K562 (cell line): ENCODE results near the gene DDRGK1. TPM values are rescaled to one million over a fixed set of nuclear protein-coding genes. Genes with fewer than 3 reads are reported as not detected.

Experiments used
- ATAC-seq: fragments of 200-7000 bp; cut with Tn5 transposase; 3 replicates; pipeline ENCODE4 v1.9.1; 2020; ENCODE audit warnings: moderate library complexity
- BruUV-seq: library from RNA; stranded (reverse); fragments of 400-500 nt; replicated peaks from 2 replicates; lab custom pipeline; 2021; lab: Mats Ljungman, UMichigan
- CTCF ChIA-PET: fragments of 300-600 bp; formaldehyde crosslinking; extraction: SDS; loops from one replicate; lab custom pipeline; 2021; ENCODE audit warnings: low intra/inter-chr PET ratio; lab: Yijun Ruan, JAX
- POLR2A ChIA-PET: fragments of 300-600, 350-650 bp; sonication (Branson Sonifier 250); formaldehyde crosslinking; extraction: SDS; loops from one replicate; lab custom pipeline; 2021; ENCODE audit warnings: antibody characterized with exemption, inconsistent platforms; lab: Yijun Ruan, JAX
- DNase-seq, 4 experiments: peaks; one replicate each; pipeline versions ENCODE4 v3.0.0 to v3.0.0-alpha.2; 2011 to 2018; ENCODE audit warnings: low spot score in 3 of 4, mixed read lengths in 3 of 4; ENCODE audit errors: extremely low read depth in 1 of 4
- FAIRE-seq: peaks from 2 replicates; lab custom pipeline; 2011; peaks lifted over from hg19 to GRCh38; lab: Jason Lieb, UNC
- H2AFZ ChIP-seq: 2 replicates; pipeline ENCODE4 v1.6.0; 2011; ENCODE audit warnings: low read depth, low read length, control low read depth, inconsistent platforms
- H3K27ac ChIP-seq: fragments of 200-600 bp; 3 replicates; pipeline ENCODE4 v1.8.0; 2011; ENCODE audit warnings: low read depth, mild to moderate bottlenecking, control low read depth, inconsistent platforms, low read length, moderate library complexity, mixed read lengths; ENCODE audit errors: extremely low read depth
- H3K27me3 ChIP-seq, 2 experiments: fragments of 300-600 bp in 1 of 2; 2 replicates in 1 of 2; 3 replicates in 1 of 2; pipeline versions ENCODE4 v1.6.0 to v1.8.0; 2011; ENCODE audit warnings: inconsistent platforms in 2 of 2, low read length in 2 of 2, mild to moderate bottlenecking in 1 of 2, mixed read lengths in 1 of 2, moderate library complexity in 1 of 2; ENCODE audit not compliant: control insufficient read depth in 2 of 2, insufficient read depth in 2 of 2
- H3K36me3 ChIP-seq: fragments of 300-600 bp; 3 replicates; pipeline ENCODE4 v1.8.0; 2011; ENCODE audit warnings: mild to moderate bottlenecking, low read length, inconsistent platforms; ENCODE audit not compliant: control insufficient read depth, insufficient read depth
- H3K4me1 ChIP-seq, 2 experiments: fragments of 200-600 bp in 1 of 2; replicated peaks in 1 of 2; 2 replicates in 1 of 2; 3 replicates in 1 of 2; pipeline versions ENCODE4 v1.5.1 to v1.8.0; 2011; ENCODE audit warnings: inconsistent platforms in 2 of 2, low read length in 2 of 2, mild to moderate bottlenecking in 1 of 2, mixed read lengths in 1 of 2, moderate library complexity in 1 of 2; ENCODE audit not compliant: control insufficient read depth in 2 of 2, insufficient read depth in 2 of 2
- H3K4me2 ChIP-seq: 2 replicates; pipeline ENCODE4 v1.6.1; 2011; ENCODE audit warnings: low read length, control low read depth, inconsistent platforms, mixed read lengths; ENCODE audit not compliant: insufficient read depth
- H3K4me3 ChIP-seq: fragments of 200-600 bp; sonication (generic), shearing (Covaris generic); 2 replicates; pipeline ENCODE4 v1.5.1; 2016; ENCODE audit warnings: control low read depth, inconsistent platforms
- H3K79me2 ChIP-seq: fragments of 200-600 bp; 3 replicates; pipeline ENCODE4 v1.8.0; 2011; ENCODE audit warnings: low read length, inconsistent platforms; ENCODE audit not compliant: control insufficient read depth, insufficient read depth
- H3K9ac ChIP-seq, 2 experiments: 2 replicates each; pipeline versions ENCODE4 v1.6.0 to v1.6.1; 2011; ENCODE audit warnings: low read depth in 2 of 2, low read length in 2 of 2, control low read depth in 1 of 2, inconsistent platforms in 1 of 2, mild to moderate bottlenecking in 1 of 2, mixed read lengths in 1 of 2; ENCODE audit not compliant: insufficient read depth in 1 of 2
- H3K9me1 ChIP-seq: one replicate; pipeline ENCODE4 v1.6.0; 2011; ENCODE audit warnings: inconsistent platforms, mild to moderate bottlenecking, low read length, moderate library complexity; ENCODE audit not compliant: control insufficient read depth, insufficient read depth
- H3K9me3 ChIP-seq: replicated peaks from 2 replicates; pipeline ENCODE4 v1.5.1; 2011; ENCODE audit warnings: low read depth, low read length, inconsistent platforms; ENCODE audit not compliant: control insufficient read depth, insufficient read depth
- H4K20me1 ChIP-seq: replicated peaks from 2 replicates; pipeline ENCODE4 v1.6.1; 2011; ENCODE audit warnings: low read length, inconsistent platforms, mixed read lengths; ENCODE audit not compliant: control insufficient read depth, insufficient read depth
- ILF3 ChIP-seq: fragments of 450-650 bp; IDR thresholded peaks from 2 replicates; pipeline ENCODE4 v1.6.1; 2018; ENCODE audit warnings: antibody characterized with exemption, mild to moderate bottlenecking, moderate library complexity, borderline replicate concordance
- JUN ChIP-seq, 2 experiments: sonication (generic) in 1 of 2; formaldehyde crosslinking in 1 of 2; IDR thresholded peaks; 2 replicates each; pipeline versions ENCODE4 v1.6.1 to v1.8.0; 2012 to 2022; ENCODE audit warnings: borderline replicate concordance in 2 of 2, mild to moderate bottlenecking in 2 of 2, improper control_type of control experiment in 1 of 2, low read depth in 1 of 2, low read length in 1 of 2, missing genetic modification reagents in 1 of 2
- NR1H2 ChIP-seq: sonication (generic); formaldehyde crosslinking; IDR thresholded peaks from 2 replicates; pipeline ENCODE4 v1.4.0; 2020; ENCODE audit warnings: mild to moderate bottlenecking, missing genetic modification reagents
- TEAD1 ChIP-seq, 2 experiments: fragments of 450-650 bp in 1 of 2; sonication (generic) in 1 of 2; formaldehyde crosslinking; IDR thresholded peaks; 2 replicates each; pipeline versions ENCODE4 v1.4.0 to v1.8.0; 2020 to 2022; ENCODE audit warnings: mild to moderate bottlenecking in 2 of 2, missing genetic modification reagents in 1 of 2
- TOE1 ChIP-seq, 2 experiments: fragments of 450-650 bp in 1 of 2; sonication (generic) in 1 of 2; formaldehyde crosslinking in 1 of 2; IDR thresholded peaks; 2 replicates each; pipeline versions ENCODE4 v1.7.1 to v1.8.0; 2016 to 2022; ENCODE audit warnings: borderline replicate concordance in 2 of 2, mild to moderate bottlenecking in 2 of 2, antibody characterized with exemption in 1 of 2, inconsistent platforms in 1 of 2, low read depth in 1 of 2, missing genetic modification reagents in 1 of 2, moderate library complexity in 1 of 2
- WGBS: fragments of 100-300 bp; shearing (Covaris generic); methylation state at CpG from one replicate; pipeline ENCODE4 v1.1.6; 2016; ENCODE audit warnings: low coverage, mixed read lengths; ENCODE audit not compliant: insufficient coverage; ENCODE audit errors: missing lambda C conversion rate; 5-methylcytosine and 5-hydroxymethylcytosine counted together
- in situ Hi-C: fragments of 300-500 bp; cut with MboI; formaldehyde crosslinking; loops from 4 replicates; pipeline ENCODE4 v1.15.0; 2018; ENCODE audit warnings: inconsistent platforms, mixed read lengths
- intact Hi-C: fragments of 100-400 bp; cut with micrococcal nuclease; formaldehyde crosslinking; loops from 2 replicates; pipeline ENCODE4 v1.14.2; 2022
- polyA plus RNA-seq, 8 experiments: library from polyadenylated mRNA; depleted of rRNA in 4 of 8; stranded (reverse) in 5 of 8; unstranded in 3 of 8; fragments of >200 nt; fragmentation: Nextera tagmentation in 2 of 8; fragmentation: Illumina TruSeq in 1 of 8; extraction: Ambion mirVana in 2 of 8; extraction: Trizol in 1 of 8; gene quantifications; 2 replicates each; pipeline versions ENCODE4 v1.2.1 to v1.2.3, GENCODE V29; 2011 to 2014; ENCODE audit warnings: inconsistent platforms in 1 of 8, missing spikeins in 1 of 8
- total RNA-seq, 7 experiments: library from RNA; depleted of rRNA in 6 of 7; stranded (reverse); fragments of >200 nt in 6 of 7; fragmentation: Illumina TruSeq in 2 of 7; extraction: Trizol in 2 of 7; gene quantifications; 2 replicates each; pipeline versions ENCODE4 v1.2.1 to v1.2.3, GENCODE V29; 2011 to 2021; ENCODE audit warnings: low replicate concordance in 1 of 7
- TF ChIP-seq, protein P1 (sequence below): fragments of 200-800 bp; sonication (Bioruptor generic); IDR thresholded peaks from 2 replicates; pipeline ENCODE4 v1.6.1; 2016; ENCODE audit warnings: missing genetic modification characterization, missing compliant biosample characterization
- TF ChIP-seq, protein P2 (sequence below), 2 experiments: fragments of 150-350 bp in 1 of 2; IDR thresholded peaks; 2 replicates each; pipeline ENCODE4 v1.6.1; 2012 to 2016; ENCODE audit warnings: low read depth in 2 of 2, low read length in 2 of 2, mild to moderate bottlenecking in 1 of 2, moderate library complexity in 1 of 2
- TF ChIP-seq, protein P3 (sequence below): fragments of 450-650 bp; formaldehyde crosslinking; IDR thresholded peaks from 2 replicates; pipeline ENCODE4 v1.4.0; 2020; ENCODE audit warnings: mild to moderate bottlenecking, mixed read lengths

DDRGK1 gene
- total and polyA plus RNA-seq, 9 of the 15 experiments (the other 6 are each of a cell fraction or from before 2014, with no cell fraction given) = 2.3 to 54.4 (median 29.1) TPM

DNA sequence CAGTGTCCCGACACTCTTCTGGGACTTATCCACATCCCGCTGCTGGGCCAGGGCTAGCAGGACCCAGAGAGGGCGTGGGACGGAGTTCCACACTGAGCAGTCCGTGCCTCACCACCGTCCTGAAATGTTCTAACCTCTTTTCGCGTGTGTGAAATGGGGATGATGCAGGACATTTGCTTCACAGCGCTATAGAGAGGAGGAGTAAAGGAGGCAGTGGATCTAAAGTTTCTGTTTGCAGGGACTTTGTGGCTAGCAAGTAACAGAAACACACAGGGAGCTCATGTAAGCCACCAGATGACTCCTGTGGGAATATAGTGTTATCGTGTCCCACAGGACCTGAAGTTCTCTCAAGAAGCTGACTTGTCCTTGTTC is 5.5 kb upstream of the DDRGK1 start:
- TF ChIP-seq, protein P1, sequence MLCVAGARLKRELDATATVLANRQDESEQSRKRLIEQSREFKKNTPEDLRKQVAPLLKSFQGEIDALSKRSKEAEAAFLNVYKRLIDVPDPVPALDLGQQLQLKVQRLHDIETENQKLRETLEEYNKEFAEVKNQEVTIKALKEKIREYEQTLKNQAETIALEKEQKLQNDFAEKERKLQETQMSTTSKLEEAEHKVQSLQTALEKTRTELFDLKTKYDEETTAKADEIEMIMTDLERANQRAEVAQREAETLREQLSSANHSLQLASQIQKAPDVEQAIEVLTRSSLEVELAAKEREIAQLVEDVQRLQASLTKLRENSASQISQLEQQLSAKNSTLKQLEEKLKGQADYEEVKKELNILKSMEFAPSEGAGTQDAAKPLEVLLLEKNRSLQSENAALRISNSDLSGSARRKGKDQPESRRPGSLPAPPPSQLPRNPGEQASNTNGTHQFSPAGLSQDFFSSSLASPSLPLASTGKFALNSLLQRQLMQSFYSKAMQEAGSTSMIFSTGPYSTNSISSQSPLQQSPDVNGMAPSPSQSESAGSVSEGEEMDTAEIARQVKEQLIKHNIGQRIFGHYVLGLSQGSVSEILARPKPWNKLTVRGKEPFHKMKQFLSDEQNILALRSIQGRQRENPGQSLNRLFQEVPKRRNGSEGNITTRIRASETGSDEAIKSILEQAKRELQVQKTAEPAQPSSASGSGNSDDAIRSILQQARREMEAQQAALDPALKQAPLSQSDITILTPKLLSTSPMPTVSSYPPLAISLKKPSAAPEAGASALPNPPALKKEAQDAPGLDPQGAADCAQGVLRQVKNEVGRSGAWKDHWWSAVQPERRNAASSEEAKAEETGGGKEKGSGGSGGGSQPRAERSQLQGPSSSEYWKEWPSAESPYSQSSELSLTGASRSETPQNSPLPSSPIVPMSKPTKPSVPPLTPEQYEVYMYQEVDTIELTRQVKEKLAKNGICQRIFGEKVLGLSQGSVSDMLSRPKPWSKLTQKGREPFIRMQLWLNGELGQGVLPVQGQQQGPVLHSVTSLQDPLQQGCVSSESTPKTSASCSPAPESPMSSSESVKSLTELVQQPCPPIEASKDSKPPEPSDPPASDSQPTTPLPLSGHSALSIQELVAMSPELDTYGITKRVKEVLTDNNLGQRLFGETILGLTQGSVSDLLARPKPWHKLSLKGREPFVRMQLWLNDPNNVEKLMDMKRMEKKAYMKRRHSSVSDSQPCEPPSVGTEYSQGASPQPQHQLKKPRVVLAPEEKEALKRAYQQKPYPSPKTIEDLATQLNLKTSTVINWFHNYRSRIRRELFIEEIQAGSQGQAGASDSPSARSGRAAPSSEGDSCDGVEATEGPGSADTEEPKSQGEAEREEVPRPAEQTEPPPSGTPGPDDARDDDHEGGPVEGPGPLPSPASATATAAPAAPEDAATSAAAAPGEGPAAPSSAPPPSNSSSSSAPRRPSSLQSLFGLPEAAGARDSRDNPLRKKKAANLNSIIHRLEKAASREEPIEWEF (CRISPR knock-in tag) = no peak
- TF ChIP-seq NR1H2 (CRISPR knock-in tag) = no peak
- no peak for TF ChIP-seq TOE1 (IDR thresholded peaks at IDR 0.05; ENCODE audit: borderline replicate concordance)
- no peak for TF ChIP-seq TOE1 (CRISPR knock-in tag; IDR thresholded peaks at IDR 0.05; ENCODE audit: borderline replicate concordance, low read depth)
- TF ChIP-seq, protein P2, sequence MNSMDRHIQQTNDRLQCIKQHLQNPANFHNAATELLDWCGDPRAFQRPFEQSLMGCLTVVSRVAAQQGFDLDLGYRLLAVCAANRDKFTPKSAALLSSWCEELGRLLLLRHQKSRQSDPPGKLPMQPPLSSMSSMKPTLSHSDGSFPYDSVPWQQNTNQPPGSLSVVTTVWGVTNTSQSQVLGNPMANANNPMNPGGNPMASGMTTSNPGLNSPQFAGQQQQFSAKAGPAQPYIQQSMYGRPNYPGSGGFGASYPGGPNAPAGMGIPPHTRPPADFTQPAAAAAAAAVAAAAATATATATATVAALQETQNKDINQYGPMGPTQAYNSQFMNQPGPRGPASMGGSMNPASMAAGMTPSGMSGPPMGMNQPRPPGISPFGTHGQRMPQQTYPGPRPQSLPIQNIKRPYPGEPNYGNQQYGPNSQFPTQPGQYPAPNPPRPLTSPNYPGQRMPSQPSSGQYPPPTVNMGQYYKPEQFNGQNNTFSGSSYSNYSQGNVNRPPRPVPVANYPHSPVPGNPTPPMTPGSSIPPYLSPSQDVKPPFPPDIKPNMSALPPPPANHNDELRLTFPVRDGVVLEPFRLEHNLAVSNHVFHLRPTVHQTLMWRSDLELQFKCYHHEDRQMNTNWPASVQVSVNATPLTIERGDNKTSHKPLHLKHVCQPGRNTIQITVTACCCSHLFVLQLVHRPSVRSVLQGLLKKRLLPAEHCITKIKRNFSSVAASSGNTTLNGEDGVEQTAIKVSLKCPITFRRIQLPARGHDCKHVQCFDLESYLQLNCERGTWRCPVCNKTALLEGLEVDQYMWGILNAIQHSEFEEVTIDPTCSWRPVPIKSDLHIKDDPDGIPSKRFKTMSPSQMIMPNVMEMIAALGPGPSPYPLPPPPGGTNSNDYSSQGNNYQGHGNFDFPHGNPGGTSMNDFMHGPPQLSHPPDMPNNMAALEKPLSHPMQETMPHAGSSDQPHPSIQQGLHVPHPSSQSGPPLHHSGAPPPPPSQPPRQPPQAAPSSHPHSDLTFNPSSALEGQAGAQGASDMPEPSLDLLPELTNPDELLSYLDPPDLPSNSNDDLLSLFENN (IDR thresholded peaks at IDR 0.05; ENCODE audit: low read depth in 2 of 2, low read length in 2 of 2) = no peak
- TF ChIP-seq, protein P3, sequence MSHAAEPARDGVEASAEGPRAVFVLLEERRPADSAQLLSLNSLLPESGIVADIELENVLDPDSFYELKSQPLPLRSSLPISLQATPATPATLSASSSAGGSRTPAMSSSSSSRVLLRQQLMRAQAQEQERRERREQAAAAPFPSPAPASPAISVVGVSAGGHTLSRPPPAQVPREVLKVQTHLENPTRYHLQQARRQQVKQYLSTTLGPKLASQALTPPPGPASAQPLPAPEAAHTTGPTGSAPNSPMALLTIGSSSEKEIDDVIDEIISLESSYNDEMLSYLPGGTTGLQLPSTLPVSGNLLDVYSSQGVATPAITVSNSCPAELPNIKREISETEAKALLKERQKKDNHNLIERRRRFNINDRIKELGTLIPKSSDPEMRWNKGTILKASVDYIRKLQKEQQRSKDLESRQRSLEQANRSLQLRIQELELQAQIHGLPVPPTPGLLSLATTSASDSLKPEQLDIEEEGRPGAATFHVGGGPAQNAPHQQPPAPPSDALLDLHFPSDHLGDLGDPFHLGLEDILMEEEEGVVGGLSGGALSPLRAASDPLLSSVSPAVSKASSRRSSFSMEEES (CRISPR knock-in tag) = no peak
- no peak for TF ChIP-seq ILF3
- TF ChIP-seq TEAD1 (CRISPR knock-in tag; IDR thresholded peaks at IDR 0.05) = 0 out of 4 replicates have a peak, but pooled peaks of 1 of the 2 experiments have one; percentile 29
- no peak for TF ChIP-seq JUN (IDR thresholded peaks at IDR 0.05; ENCODE audit: borderline replicate concordance, low read depth, low read length)
- TF ChIP-seq JUN (CRISPR knock-in tag; IDR thresholded peaks at IDR 0.05; ENCODE audit: borderline replicate concordance) = 0 out of 2 replicates have a peak, but pooled peaks have one; percentile 19
- H3K9ac ChIP-seq = peak overlapping the region; percentile 85 to 96
- in situ Hi-C loops = no loop called here
- peak overlapping the region; percentile 99 for H3K4me3 ChIP-seq
- H2AFZ ChIP-seq = peak overlapping the region; percentile 95
- peak; percentile 61 for ATAC-seq
- no peaks in the 10 kb centered on the region for H3K27me3 ChIP-seq
- peaks cover 21% of the 10 kb centered on the region; the same call in 2 of the 3 replicates for H3K36me3 ChIP-seq
- peak; percentile 64 for FAIRE-seq
- DNase-seq = peak in 1 of 4 experiments; percentile 12
- no TSS peak for BruUV-seq
- H4K20me1 ChIP-seq = no peaks in the 10 kb centered on the region
- peak overlapping the region; percentile 90 for H3K27ac ChIP-seq
- H3K79me2 ChIP-seq = peaks cover 46% of the 10 kb centered on the region
- peak overlapping the region; percentile 99 for H3K4me2 ChIP-seq
- no peaks in the 10 kb centered on the region for H3K9me1 ChIP-seq
- POLR2A ChIA-PET = interaction anchor here (0.9 kb wide), 1 partner anchor 39 kb away, joined by 3 read pairs; no protein-coding TSS in a partner anchor
- CTCF ChIA-PET = no interaction called here
- peaks cover 7 to 10% of the 10 kb centered on the region in 2 experiments; a peak in 4 of 5 replicates for H3K4me1 ChIP-seq
- intact Hi-C loops = no loop called here
- H3K9me3 ChIP-seq = no peaks in the 10 kb centered on the region
- 0% methylated on average over 5 of the region's 10 CpGs for WGBS
